HepG2 (cell line): ENCODE data around the gene CDH13. TPM values are rescaled to one million over a fixed set of nuclear protein-coding genes. Genes with fewer than 3 reads are reported as not detected.

Source experiments
- CEBPG ChIP-seq: IDR thresholded peaks from 2 replicates; pipeline ENCODE4 v1.6.1; 2016
- IKZF5 ChIP-seq: IDR thresholded peaks from 2 replicates; pipeline ENCODE4 v1.6.1; 2018; ENCODE audit warnings: missing genetic modification reagents, mild to moderate bottlenecking, missing compliant biosample characterization
- IRF2 ChIP-seq: IDR thresholded peaks from 2 replicates; pipeline ENCODE4 v1.6.1; 2018; ENCODE audit warnings: missing genetic modification reagents, missing compliant biosample characterization
- KLF16 ChIP-seq, 2 experiments: sonication (generic) in 1 of 2; formaldehyde crosslinking in 1 of 2; IDR thresholded peaks; 2 replicates each; pipeline versions ENCODE4 v1.6.1 to v1.8.0; 2016 to 2023; ENCODE audit warnings: missing genetic modification reagents in 2 of 2, missing compliant biosample characterization in 1 of 2
- MIXL1 ChIP-seq: IDR thresholded peaks from 2 replicates; pipeline ENCODE4 v1.6.1; 2016
- MTF1 ChIP-seq: sonication (generic); formaldehyde crosslinking; IDR thresholded peaks from 2 replicates; pipeline ENCODE4 v1.5.0; 2020; ENCODE audit warnings: missing genetic modification reagents
- NCOA2 ChIP-seq: sonication (generic); formaldehyde crosslinking; IDR thresholded peaks from 2 replicates; pipeline ENCODE4 v1.8.0; 2022; ENCODE audit warnings: inconsistent platforms
- SP140L ChIP-seq: sonication (generic); formaldehyde crosslinking; IDR thresholded peaks from 2 replicates; pipeline ENCODE4 v1.4.0; 2020; ENCODE audit warnings: missing genetic modification reagents, borderline replicate concordance
- THAP8 ChIP-seq: sonication (generic); formaldehyde crosslinking; IDR thresholded peaks from 2 replicates; pipeline ENCODE4 v1.5.1; 2020; ENCODE audit warnings: missing genetic modification reagents, mild to moderate bottlenecking, borderline replicate concordance
- XBP1 ChIP-seq: sonication (generic); formaldehyde crosslinking; IDR thresholded peaks from 2 replicates; pipeline ENCODE4 v1.5.0; 2020; ENCODE audit warnings: missing genetic modification reagents
- ZNF607 ChIP-seq: sonication (generic); formaldehyde crosslinking; IDR thresholded peaks from 2 replicates; pipeline ENCODE4 v1.5.1; 2020; ENCODE audit warnings: missing genetic modification reagents, mild to moderate bottlenecking, borderline replicate concordance
- polyA plus RNA-seq, 8 experiments: library from polyadenylated mRNA; depleted of rRNA in 3 of 8; stranded (reverse) in 7 of 8; unstranded in 1 of 8; fragments of >200 nt; fragmentation: Illumina TruSeq in 4 of 8; extraction: Trizol in 4 of 8; gene quantifications; 2 replicates each; pipeline versions ENCODE4 v1.2.1 to v1.2.3, GENCODE V29; 2011 to 2016; ENCODE audit warnings: low read depth in 4 of 8, missing spikeins in 1 of 8, mixed read lengths in 1 of 8; ENCODE audit not compliant: insufficient read depth in 1 of 8
- total RNA-seq, 5 experiments: library from RNA; depleted of rRNA; stranded (reverse); fragments of >200 nt; fragmentation: Illumina TruSeq; extraction: Trizol; gene quantifications; 2 replicates each; pipeline ENCODE4 v1.2.3, GENCODE V29; 2016; ENCODE audit warnings: low read depth in 1 of 5
- TF ChIP-seq, protein P1 (sequence below): sonication (generic); formaldehyde crosslinking; IDR thresholded peaks from one replicate; pipeline ENCODE4 v1.5.1; 2020; ENCODE audit warnings: mild to moderate bottlenecking, missing genetic modification reagents; ENCODE audit errors: not compliant biosample characterization
- TF ChIP-seq, protein P2 (sequence below): sonication (generic); formaldehyde crosslinking; IDR thresholded peaks from 2 replicates; pipeline ENCODE4 v1.5.0; 2020; ENCODE audit warnings: mild to moderate bottlenecking, missing genetic modification reagents
- TF ChIP-seq, protein P3 (sequence below): sonication (generic); formaldehyde crosslinking; IDR thresholded peaks from 2 replicates; pipeline ENCODE4 v1.4.0; 2020; ENCODE audit warnings: missing genetic modification reagents

CDH13 gene
- total and polyA plus RNA-seq, 2 of the 13 experiments (the other 11 are each of a cell fraction or from before 2014, with no cell fraction given): not detected

DNA sequence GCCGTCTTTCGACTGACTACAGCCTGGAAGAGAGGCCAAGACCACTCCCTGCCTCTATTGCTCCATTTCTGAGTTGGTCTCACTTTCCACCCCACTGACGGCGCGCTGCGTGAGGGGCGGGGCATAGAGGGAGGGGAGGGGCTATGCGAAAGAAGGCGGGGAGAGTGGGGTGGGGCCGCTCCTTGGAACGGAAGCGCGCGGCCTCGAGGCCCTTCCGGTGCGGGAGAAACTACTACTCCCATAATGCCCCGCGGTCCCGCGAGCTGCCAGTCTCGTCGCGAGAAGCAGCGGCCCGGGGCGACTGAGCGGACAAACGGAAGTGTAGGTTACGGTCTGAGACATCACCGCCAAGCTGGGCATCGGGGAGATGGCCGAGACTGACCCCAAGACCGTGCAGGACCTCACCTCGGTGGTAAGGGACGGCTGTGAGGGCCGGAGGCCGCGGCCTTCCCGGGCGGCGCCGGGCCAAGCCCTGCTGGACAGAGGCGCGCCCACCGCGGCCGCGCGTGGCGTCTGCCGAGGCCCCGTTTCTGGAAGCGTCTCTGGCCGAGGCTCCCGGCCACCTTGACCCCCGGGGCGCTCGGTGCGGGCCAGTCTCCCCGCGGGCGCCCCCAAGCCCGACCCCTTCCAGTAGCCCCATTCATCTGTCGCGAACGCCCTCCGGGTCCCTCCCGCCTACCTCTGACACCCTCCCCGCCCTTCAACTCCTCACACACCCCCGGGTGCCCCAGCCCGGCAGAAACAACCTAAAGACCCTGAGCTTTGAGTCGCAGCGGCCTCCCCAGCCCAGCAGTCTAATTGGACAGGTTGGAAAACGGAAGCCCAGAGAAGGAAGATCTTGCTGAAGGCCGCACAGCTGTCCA is 1181.2 kb downstream of the CDH13 start, which contains the start of gene HSBP1 (continued):
- TF ChIP-seq, protein P1, sequence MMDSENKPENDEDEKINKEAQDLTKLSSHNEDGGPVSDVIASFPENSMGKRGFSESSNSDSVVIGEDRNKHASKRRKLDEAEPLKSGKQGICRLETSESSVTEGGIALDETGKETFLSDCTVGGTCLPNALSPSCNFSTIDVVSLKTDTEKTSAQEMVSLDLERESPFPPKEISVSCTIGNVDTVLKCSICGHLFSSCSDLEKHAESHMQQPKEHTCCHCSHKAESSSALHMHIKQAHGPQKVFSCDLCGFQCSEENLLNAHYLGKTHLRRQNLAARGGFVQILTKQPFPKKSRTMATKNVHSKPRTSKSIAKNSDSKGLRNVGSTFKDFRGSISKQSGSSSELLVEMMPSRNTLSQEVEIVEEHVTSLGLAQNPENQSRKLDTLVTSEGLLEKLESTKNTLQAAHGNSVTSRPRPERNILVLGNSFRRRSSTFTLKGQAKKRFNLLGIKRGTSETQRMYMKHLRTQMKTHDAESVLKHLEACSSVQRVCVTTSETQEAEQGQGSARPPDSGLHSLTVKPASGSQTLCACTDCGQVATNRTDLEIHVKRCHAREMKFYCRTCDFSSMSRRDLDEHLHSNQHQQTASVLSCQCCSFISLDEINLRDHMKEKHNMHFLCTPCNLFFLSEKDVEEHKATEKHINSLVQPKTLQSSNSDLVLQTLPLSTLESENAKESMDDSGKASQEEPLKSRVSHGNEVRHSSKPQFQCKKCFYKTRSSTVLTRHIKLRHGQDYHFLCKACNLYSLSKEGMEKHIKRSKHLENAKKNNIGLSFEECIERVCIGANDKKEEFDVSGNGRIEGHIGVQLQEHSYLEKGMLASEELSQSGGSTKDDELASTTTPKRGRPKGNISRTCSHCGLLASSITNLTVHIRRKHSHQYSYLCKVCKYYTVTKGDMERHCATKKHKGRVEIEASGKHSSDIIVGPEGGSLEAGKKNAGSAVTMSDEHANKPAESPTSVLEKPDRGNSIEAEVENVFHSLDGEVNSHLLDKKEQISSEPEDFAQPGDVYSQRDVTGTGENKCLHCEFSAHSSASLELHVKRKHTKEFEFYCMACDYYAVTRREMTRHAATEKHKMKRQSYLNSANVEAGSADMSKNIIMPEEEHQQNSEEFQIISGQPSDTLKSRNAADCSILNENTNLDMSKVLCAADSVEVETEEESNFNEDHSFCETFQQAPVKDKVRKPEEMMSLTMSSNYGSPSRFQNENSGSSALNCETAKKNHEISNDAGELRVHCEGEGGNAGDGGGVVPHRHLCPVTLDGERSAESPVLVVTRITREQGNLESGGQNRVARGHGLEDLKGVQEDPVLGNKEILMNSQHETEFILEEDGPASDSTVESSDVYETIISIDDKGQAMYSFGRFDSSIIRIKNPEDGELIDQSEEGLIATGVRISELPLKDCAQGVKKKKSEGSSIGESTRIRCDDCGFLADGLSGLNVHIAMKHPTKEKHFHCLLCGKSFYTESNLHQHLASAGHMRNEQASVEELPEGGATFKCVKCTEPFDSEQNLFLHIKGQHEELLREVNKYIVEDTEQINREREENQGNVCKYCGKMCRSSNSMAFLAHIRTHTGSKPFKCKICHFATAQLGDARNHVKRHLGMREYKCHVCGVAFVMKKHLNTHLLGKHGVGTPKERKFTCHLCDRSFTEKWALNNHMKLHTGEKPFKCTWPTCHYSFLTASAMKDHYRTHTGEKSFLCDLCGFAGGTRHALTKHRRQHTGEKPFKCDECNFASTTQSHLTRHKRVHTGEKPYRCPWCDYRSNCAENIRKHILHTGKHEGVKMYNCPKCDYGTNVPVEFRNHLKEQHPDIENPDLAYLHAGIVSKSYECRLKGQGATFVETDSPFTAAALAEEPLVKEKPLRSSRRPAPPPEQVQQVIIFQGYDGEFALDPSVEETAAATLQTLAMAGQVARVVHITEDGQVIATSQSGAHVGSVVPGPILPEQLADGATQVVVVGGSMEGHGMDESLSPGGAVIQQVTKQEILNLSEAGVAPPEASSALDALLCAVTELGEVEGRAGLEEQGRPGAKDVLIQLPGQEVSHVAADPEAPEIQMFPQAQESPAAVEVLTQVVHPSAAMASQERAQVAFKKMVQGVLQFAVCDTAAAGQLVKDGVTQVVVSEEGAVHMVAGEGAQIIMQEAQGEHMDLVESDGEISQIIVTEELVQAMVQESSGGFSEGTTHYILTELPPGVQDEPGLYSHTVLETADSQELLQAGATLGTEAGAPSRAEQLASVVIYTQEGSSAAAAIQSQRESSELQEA: peak; percentile 6
- TF ChIP-seq MIXL1 (CRISPR knock-in tag) (peak; percentile 64; the same call in 1 of the 2 replicates), MTF1 (CRISPR knock-in tag) (no peak), CEBPG (CRISPR knock-in tag) (no peak), XBP1 (CRISPR knock-in tag) (no peak), KLF16 (CRISPR knock-in tag; IDR thresholded peaks at IDR 0.05) (peak in 1 of 2 experiments; percentile 69; a peak in 2 of 4 replicates), THAP8 (CRISPR knock-in tag) (0 out of 2 replicates have a peak, but pooled peaks have one; percentile 47), SP140L (CRISPR knock-in tag) (no peak), IRF2 (CRISPR knock-in tag) (peak; percentile 93), IKZF5 (no peak; the same call in 1 of the 2 replicates), ZNF607 (peak; percentile 67), NCOA2 (CRISPR knock-in tag) (no peak)
- TF ChIP-seq, protein P2, sequence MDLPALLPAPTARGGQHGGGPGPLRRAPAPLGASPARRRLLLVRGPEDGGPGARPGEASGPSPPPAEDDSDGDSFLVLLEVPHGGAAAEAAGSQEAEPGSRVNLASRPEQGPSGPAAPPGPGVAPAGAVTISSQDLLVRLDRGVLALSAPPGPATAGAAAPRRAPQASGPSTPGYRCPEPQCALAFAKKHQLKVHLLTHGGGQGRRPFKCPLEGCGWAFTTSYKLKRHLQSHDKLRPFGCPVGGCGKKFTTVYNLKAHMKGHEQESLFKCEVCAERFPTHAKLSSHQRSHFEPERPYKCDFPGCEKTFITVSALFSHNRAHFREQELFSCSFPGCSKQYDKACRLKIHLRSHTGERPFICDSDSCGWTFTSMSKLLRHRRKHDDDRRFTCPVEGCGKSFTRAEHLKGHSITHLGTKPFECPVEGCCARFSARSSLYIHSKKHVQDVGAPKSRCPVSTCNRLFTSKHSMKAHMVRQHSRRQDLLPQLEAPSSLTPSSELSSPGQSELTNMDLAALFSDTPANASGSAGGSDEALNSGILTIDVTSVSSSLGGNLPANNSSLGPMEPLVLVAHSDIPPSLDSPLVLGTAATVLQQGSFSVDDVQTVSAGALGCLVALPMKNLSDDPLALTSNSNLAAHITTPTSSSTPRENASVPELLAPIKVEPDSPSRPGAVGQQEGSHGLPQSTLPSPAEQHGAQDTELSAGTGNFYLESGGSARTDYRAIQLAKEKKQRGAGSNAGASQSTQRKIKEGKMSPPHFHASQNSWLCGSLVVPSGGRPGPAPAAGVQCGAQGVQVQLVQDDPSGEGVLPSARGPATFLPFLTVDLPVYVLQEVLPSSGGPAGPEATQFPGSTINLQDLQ (CRISPR knock-in tag): peak; percentile 80; the same call in 1 of the 2 replicates
- TF ChIP-seq, protein P3, sequence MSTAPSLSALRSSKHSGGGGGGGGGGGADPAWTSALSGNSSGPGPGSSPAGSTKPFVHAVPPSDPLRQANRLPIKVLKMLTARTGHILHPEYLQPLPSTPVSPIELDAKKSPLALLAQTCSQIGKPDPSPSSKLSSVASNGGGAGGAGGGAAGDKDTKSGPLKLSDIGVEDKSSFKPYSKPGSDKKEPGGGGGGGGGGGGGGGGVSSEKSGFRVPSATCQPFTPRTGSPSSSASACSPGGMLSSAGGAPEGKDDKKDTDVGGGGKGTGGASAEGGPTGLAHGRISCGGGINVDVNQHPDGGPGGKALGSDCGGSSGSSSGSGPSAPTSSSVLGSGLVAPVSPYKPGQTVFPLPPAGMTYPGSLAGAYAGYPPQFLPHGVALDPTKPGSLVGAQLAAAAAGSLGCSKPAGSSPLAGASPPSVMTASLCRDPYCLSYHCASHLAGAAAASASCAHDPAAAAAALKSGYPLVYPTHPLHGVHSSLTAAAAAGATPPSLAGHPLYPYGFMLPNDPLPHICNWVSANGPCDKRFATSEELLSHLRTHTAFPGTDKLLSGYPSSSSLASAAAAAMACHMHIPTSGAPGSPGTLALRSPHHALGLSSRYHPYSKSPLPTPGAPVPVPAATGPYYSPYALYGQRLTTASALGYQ (CRISPR knock-in tag): no peak
